Measurements from ENCODE around the gene BRD3OS. TPM values are rescaled to one million over a fixed set of nuclear protein-coding genes. Genes with fewer than 3 reads are reported as not detected.

The BRD3OS gene
- total and polyA plus RNA-seq, 2 of the 13 experiments (the other 11 are each of a cell fraction or from before 2014, with no cell fraction given), result 4.9 to 5.7 TPM

DNA sequence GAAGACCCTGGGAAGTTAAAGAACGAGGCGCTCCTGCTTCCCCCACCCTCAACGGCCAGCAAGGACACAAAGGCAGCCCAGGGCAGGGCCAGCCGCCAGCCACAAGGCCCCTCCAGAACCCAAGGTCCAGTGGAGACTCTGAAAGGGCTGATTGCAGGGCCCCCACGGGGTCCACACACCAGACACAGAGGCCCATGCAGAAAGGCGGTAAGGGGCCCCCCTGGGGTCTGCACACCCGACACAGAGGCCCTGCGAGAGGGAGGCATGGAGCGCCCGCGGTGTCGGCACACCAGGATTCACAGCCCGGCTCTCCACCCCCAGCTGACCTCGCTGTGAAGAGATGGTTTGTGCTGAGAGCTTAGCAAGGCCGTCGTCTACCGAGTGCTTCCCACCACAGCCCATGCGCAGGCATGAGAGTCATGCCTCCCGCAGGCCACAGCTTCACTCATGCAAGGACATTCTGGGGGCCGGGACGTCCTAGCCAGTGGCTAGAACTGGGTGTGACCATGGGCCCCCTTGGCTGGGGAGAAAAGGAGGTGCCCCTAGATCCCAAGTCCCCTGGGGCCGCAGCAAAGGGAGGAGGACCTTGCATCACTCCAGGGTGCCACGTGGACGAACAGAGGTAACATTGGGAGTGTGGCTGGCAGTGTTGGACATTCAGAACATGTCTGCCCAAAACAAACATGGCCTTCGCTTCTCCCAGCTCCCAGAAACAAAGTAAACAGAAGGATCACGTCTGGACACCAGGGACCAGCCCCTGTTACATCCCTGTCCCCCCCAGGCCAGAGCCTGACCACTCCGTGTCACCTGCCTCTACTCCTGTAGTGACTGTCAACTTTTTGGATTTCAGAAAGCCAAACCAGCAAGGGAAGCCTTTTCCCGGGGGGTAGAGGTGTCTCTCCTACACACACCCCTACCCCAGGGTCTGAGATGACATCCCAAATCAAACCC is 32.7 kb downstream of the BRD3OS start (continued):
- TF ChIP-seq, protein P1, sequence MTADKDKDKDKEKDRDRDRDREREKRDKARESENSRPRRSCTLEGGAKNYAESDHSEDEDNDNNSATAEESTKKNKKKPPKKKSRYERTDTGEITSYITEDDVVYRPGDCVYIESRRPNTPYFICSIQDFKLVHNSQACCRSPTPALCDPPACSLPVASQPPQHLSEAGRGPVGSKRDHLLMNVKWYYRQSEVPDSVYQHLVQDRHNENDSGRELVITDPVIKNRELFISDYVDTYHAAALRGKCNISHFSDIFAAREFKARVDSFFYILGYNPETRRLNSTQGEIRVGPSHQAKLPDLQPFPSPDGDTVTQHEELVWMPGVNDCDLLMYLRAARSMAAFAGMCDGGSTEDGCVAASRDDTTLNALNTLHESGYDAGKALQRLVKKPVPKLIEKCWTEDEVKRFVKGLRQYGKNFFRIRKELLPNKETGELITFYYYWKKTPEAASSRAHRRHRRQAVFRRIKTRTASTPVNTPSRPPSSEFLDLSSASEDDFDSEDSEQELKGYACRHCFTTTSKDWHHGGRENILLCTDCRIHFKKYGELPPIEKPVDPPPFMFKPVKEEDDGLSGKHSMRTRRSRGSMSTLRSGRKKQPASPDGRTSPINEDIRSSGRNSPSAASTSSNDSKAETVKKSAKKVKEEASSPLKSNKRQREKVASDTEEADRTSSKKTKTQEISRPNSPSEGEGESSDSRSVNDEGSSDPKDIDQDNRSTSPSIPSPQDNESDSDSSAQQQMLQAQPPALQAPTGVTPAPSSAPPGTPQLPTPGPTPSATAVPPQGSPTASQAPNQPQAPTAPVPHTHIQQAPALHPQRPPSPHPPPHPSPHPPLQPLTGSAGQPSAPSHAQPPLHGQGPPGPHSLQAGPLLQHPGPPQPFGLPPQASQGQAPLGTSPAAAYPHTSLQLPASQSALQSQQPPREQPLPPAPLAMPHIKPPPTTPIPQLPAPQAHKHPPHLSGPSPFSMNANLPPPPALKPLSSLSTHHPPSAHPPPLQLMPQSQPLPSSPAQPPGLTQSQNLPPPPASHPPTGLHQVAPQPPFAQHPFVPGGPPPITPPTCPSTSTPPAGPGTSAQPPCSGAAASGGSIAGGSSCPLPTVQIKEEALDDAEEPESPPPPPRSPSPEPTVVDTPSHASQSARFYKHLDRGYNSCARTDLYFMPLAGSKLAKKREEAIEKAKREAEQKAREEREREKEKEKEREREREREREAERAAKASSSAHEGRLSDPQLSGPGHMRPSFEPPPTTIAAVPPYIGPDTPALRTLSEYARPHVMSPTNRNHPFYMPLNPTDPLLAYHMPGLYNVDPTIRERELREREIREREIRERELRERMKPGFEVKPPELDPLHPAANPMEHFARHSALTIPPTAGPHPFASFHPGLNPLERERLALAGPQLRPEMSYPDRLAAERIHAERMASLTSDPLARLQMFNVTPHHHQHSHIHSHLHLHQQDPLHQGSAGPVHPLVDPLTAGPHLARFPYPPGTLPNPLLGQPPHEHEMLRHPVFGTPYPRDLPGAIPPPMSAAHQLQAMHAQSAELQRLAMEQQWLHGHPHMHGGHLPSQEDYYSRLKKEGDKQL (CRISPR knock-in tag; IDR thresholded peaks at IDR 0.05; ENCODE audit: low read depth), result 0 out of 2 replicates have a peak, but pooled peaks have one; percentile 31
- TF ChIP-seq ZNF878 (CRISPR knock-in tag; IDR thresholded peaks at IDR 0.05) (peak; percentile 62), ZFP90 (CRISPR knock-in tag; IDR thresholded peaks at IDR 0.05; ENCODE audit: borderline replicate concordance) (no peak), EHMT2 (IDR thresholded peaks at IDR 0.05; ENCODE audit: borderline replicate concordance, low read depth, low read length) (no peak), ERF (CRISPR knock-in tag; IDR thresholded peaks at IDR 0.05) (peak; percentile 77), ZNF232 (CRISPR knock-in tag; IDR thresholded peaks at IDR 0.05; ENCODE audit: borderline replicate concordance) (peak; percentile 71; the same call in 1 of the 2 replicates), SALL1 (CRISPR knock-in tag; IDR thresholded peaks at IDR 0.05) (peak; percentile 84), THYN1 (CRISPR knock-in tag; IDR thresholded peaks at IDR 0.05; ENCODE audit: borderline replicate concordance, low read depth) (0 out of 2 replicates have a peak, but pooled peaks have one; percentile 84), ZSCAN25 (CRISPR knock-in tag; IDR thresholded peaks at IDR 0.05) (peak; percentile 77), CEBPG (CRISPR knock-in tag; IDR thresholded peaks at IDR 0.05) (peak; percentile 96), SP4 (CRISPR knock-in tag; IDR thresholded peaks at IDR 0.05) (peak; percentile 50; the same call in 1 of the 2 replicates), TRIM24 (CRISPR knock-in tag; IDR thresholded peaks at IDR 0.05) (0 out of 2 replicates have a peak, but pooled peaks have one; percentile 24)
- TF ChIP-seq, protein P2, sequence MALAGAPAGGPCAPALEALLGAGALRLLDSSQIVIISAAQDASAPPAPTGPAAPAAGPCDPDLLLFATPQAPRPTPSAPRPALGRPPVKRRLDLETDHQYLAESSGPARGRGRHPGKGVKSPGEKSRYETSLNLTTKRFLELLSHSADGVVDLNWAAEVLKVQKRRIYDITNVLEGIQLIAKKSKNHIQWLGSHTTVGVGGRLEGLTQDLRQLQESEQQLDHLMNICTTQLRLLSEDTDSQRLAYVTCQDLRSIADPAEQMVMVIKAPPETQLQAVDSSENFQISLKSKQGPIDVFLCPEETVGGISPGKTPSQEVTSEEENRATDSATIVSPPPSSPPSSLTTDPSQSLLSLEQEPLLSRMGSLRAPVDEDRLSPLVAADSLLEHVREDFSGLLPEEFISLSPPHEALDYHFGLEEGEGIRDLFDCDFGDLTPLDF (CRISPR knock-in tag; IDR thresholded peaks at IDR 0.05), result no peak
- TF ChIP-seq, protein P3, sequence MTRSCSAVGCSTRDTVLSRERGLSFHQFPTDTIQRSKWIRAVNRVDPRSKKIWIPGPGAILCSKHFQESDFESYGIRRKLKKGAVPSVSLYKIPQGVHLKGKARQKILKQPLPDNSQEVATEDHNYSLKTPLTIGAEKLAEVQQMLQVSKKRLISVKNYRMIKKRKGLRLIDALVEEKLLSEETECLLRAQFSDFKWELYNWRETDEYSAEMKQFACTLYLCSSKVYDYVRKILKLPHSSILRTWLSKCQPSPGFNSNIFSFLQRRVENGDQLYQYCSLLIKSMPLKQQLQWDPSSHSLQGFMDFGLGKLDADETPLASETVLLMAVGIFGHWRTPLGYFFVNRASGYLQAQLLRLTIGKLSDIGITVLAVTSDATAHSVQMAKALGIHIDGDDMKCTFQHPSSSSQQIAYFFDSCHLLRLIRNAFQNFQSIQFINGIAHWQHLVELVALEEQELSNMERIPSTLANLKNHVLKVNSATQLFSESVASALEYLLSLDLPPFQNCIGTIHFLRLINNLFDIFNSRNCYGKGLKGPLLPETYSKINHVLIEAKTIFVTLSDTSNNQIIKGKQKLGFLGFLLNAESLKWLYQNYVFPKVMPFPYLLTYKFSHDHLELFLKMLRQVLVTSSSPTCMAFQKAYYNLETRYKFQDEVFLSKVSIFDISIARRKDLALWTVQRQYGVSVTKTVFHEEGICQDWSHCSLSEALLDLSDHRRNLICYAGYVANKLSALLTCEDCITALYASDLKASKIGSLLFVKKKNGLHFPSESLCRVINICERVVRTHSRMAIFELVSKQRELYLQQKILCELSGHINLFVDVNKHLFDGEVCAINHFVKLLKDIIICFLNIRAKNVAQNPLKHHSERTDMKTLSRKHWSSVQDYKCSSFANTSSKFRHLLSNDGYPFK (CRISPR knock-in tag; IDR thresholded peaks at IDR 0.05; ENCODE audit: borderline replicate concordance), result no peak; the same call in 1 of the 2 replicates
- TF ChIP-seq, protein P4, sequence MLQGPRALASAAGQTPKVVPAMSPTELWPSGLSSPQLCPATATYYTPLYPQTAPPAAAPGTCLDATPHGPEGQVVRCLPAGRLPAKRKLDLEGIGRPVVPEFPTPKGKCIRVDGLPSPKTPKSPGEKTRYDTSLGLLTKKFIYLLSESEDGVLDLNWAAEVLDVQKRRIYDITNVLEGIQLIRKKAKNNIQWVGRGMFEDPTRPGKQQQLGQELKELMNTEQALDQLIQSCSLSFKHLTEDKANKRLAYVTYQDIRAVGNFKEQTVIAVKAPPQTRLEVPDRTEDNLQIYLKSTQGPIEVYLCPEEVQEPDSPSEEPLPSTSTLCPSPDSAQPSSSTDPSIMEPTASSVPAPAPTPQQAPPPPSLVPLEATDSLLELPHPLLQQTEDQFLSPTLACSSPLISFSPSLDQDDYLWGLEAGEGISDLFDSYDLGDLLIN (CRISPR knock-in tag; IDR thresholded peaks at IDR 0.05; ENCODE audit: borderline replicate concordance), result 0 out of 2 replicates have a peak, but pooled peaks have one; percentile 20
- TF ChIP-seq, protein P5, sequence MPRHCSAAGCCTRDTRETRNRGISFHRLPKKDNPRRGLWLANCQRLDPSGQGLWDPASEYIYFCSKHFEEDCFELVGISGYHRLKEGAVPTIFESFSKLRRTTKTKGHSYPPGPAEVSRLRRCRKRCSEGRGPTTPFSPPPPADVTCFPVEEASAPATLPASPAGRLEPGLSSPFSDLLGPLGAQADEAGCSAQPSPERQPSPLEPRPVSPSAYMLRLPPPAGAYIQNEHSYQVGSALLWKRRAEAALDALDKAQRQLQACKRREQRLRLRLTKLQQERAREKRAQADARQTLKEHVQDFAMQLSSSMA (CRISPR knock-in tag; IDR thresholded peaks at IDR 0.05), result 0 out of 2 replicates have a peak, but pooled peaks have one; percentile 20
